IPS-NIHi7 (cell line): ENCODE data around the gene TMEM255B.
"Not testable (repeated sequence)": the region's sequence is repeated elsewhere in the genome, so short reads cannot be mapped to it uniquely, and the experiment has no call there.

Experiments
- DNase-seq: peaks from one replicate; pipeline ENCODE4 v3.0.0; 2012; ENCODE audit warnings: mixed read lengths; ENCODE audit errors: extremely low spot score

The TMEM255B gene

GRCh38 chr13:113816254-113816929, 57.4 kb downstream of the TMEM255B start:
- DNase-seq = no peak

DNA sequence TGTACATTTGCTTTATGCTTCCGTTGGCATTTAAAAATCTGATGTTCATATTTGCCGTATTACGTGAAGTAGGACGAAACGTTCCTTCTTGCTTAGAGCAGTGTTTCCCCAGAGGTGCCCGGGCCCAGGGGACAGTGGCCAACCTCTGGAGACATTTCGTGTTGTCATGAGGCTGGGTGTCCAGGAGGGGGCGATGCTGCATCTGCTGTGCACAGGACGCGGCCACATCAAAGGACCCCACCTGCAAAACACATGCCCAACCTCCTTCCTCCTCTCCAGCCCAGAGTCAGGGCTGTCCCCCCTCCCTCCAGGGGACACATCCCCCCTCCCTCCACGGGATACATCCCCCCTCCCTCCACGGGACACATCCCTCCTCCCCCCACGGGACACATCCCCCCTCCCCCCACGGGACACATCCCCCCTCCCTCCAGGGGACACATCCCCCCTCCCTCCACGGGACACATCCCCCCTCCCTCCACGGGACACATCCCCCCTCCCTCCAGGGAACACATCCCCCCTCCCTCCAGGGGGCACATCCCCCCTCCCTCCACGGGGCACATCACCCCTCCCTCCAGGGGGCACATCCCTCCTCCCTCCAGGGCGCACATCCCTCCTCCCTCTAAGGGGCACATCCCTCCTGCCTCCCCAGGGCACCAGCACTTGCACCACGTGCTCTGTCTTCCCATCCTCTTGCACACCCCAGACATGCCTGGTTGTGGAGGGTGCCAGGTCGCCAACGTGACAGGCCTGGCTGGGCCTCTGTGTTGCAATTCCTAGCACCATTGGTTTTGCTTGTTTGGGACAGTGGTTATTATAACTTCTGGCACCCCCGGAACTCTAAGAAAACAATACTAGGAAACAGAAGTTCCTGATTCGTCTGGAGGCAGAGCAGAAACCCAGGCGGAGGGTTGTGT, 58.2 kb downstream of the TMEM255B start:
- DNase-seq = peak; percentile 95

DNA sequence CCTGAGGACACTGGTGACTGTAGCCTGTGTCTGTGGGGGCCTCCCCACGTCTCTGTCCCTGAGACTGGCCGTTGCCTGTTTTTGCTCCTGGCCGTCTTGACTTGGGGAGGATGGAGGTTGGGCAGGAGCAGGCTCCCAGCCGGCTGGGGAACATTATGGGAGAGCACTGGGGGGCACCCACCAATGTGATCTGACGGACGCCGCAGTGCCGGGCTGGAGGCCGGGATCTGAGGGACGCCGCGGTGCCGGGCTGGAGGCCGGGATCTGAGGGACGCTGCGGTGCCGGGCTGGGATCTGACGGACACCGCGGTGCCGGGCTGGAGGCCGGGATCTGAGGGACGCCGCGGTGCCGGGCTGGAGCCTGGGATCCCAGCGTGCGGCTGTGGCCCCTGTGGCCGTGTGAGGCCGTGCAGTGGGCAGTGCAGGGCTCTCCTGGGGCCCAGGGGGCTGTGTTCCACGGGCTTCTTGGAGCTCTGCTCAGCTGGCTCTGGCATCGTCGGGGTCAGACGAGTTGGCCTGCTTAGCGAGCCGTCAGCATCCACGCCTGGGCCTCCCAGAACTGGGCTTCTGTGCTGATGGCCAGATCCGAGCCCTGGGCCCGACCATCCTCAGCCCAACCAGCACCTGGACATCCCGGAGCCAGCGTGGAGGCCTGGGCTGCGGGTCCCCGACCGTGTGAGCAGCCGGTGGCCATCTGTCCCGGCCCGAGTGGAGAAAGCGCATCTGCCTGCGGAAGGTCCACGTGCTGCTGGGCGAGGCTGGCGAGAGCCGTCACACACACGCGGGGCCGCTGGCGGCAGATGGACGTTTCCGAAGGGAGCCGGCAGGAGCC, 59.0 kb downstream of the TMEM255B start:
- no peak for DNase-seq

- no peak for DNase-seq
Measured at GRCh38 chr13:113818700-113819295, 59.8 kb downstream of the TMEM255B start.

- no peak for DNase-seq
Measured at GRCh38 chr13:113819341-113819730, 60.3 kb downstream of the TMEM255B start.

- no peak for DNase-seq
Measured at GRCh38 chr13:113819731-113820715, 61.0 kb downstream of the TMEM255B start.

DNA sequence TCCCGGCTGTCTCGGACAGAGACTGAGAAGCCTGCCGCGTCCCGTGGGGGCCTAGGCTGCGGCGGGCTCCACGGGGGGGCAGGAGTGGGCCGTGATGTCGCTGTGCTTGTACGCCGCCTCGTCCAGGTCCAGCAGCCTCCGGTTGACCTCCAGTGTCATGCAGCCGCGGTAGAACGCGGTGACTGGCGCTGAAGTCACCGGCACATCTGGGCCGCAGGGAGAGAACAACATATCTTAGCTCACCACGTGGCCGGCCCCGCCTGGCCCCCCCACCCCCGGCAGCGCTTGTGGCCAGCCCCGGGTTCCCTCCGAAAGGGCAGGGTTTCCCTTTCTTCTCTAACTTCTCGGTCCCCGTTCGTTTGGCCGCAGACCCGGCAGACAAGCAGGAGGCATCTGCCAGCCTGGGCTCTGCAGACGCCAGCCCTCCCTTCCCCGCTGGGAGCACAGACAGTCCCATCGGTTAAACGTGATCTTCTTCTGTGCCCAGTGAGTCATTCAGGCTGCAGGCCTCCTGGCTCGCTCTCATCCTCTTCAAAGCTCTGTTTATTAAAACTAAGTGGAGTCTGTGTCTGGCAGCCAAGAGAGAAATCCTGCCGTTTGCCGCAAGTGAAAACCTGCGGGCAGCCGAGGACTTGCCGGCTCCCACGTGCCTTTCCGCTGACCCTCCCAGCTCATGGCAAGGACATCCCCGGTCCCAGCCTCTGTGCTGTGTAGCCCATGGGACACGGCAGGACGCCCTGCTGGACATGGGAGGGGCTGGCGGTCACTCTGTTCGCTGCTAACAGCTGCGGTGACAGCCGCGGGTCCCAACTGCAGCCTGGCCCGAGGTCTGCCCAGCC, 62.0 kb downstream of the TMEM255B start:
- no peak for DNase-seq

DNA sequence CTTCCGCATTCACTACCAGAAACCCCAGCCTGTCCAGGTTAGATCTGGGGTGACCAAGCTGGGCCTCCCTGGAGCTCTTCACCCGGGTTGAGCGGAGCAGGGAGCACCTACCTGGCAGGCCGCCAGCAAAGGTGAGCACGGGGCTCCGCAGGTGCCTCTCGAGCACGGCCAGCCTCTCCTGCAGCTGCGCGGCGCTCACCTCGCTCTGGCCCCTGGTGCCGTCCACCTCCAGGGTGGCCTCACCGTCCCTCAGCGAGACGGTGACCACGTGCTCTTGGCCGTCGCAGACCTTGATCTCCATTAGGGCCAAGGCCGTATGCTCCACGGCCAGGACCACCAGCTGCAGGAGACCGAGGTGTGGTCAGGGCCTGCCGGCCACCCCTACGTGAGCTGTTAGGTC, 62.8 kb downstream of the TMEM255B start:
- DNase-seq = no peak

DNA sequence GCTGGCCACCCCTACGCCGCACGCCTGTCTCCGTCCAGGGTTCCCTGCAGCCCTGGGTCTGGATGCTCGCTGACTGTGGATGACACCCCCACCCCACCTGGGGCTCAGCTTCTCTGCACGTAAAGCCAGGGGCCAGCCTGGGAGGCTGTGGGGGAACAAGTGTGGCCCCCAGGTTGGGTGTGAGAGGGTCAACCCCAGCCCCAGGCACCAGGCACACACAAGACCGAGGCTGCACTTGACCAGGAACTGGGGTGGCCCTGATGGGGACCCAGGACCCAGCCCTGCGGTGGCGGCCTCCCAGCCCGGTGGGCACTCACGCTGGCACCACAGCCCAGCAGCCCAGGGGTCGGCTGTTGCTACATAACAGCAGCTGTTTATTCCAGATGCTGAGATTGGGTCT, 63.2 kb downstream of the TMEM255B start:
- DNase-seq = no peak

DNA sequence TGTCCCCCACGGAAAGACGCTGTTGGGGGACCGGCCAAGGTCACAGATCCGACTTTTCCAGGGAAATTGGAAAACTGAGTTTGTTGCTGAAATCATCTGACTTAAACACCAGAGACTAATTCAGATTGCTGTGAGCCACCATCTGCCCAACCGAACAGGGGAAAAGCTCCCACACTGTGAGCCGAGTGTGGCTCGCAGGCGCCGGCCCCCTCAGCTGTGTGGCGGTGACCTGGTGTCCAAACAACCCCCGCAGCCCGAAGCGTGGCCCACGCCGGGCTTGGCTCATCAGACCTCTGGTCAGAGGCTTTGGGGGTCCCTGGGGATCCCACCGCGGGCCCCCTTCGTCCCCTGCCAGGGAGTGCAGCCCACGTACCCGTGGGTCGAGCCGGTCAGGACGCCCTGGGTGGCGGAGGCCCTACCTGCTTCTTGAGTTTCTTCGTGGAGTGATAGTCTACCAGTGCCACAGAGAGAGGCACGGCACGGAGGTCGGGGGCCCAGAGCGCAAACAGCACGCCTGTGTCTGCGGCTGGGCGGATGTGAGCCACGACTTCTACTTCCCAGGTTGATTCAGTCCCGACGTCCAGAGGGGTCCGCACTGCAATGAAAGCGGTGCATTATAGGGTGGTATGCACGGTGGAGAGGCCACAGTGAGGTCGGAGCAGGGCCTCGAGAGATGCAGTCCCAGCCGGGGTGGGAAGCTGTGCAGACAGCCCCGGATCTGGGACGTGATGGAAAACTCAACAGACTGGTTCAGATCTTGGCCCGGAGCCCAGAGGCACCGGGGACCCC, 64.1 kb downstream of the TMEM255B start:
- no peak for DNase-seq

DNA sequence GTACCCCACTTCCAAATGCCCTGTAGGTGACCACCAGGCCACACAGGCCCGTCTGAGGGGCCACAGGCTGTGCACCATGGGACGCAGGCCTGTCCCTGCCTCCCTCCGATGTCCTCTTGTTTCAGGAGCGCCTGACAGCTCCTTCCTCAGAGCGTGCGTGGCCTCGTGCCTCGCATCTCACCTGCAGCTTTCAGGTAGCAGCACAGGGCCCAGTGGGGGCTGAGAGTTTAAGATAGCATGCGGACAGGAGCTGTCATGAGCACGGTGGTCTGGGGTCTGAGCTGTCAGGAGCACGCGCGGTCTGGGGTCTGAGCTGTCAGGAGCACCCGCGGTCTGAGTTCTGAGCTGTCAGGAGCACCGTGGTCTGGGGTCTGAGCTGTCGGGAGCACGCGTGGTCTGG, 64.7 kb downstream of the TMEM255B start:
- DNase-seq = no peak

DNA sequence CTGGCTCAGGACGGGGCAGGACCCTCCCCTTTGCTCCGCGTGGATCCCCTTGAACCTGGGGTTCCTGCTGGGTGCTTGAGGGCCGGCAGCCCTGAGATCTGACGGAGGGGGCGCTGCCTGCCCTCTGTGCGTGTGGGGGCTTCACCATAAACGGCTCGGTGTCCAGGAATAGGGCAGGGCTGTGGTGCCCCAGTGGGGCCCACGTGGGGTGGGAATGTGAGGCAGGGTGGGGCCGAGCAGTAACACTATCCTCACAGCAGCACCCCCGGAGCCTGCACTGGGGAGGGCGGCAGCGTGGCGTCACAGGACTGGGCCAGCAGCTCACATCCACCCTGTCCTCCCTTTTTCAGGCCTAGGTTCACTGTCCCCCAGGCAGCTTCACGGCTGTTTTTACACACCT, 66.8 kb downstream of the TMEM255B start:
- no peak for DNase-seq

- not testable (repeated sequence) for DNase-seq
Measured at GRCh38 chr13:113826446-113826845, 67.4 kb downstream of the TMEM255B start.

- DNase-seq = no peak
Measured at GRCh38 chr13:113827021-113827420, 68.0 kb downstream of the TMEM255B start.

GRCh38 chr13:113828282-113828825, 69.3 kb downstream of the TMEM255B start:
- DNase-seq = no peak

- DNase-seq = not testable (repeated sequence)
Measured at GRCh38 chr13:113830426-113830950, 71.5 kb downstream of the TMEM255B start.

GRCh38 chr13:113831061-113831460, 72.0 kb downstream of the TMEM255B start:
- DNase-seq = no peak

GRCh38 chr13:113832205-113832604, 73.2 kb downstream of the TMEM255B start:
- no peak for DNase-seq
